Measurements from ENCODE around the gene SASH3.

DNA sequence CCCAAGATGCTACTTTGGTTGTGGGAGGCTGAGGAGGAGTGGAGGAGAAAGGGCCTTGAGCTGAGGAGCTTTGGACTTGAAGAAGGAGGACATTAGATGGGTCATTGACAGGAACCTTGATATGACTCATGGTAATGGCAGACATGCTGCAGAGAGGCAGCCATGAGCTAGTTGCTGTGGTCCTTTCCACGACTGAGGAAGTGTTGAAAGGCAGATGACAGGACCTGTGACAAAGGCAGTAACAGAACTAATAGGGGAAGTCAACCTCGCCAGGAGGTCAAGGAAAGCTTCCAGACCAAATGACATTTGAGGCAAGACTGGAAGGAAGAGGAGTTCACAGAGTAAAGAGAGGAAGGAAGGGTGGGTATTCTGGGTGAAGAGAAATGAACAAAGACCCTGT lies 48.5 kb upstream of the SASH3 start:
- TF ChIP-seq, protein P1, sequence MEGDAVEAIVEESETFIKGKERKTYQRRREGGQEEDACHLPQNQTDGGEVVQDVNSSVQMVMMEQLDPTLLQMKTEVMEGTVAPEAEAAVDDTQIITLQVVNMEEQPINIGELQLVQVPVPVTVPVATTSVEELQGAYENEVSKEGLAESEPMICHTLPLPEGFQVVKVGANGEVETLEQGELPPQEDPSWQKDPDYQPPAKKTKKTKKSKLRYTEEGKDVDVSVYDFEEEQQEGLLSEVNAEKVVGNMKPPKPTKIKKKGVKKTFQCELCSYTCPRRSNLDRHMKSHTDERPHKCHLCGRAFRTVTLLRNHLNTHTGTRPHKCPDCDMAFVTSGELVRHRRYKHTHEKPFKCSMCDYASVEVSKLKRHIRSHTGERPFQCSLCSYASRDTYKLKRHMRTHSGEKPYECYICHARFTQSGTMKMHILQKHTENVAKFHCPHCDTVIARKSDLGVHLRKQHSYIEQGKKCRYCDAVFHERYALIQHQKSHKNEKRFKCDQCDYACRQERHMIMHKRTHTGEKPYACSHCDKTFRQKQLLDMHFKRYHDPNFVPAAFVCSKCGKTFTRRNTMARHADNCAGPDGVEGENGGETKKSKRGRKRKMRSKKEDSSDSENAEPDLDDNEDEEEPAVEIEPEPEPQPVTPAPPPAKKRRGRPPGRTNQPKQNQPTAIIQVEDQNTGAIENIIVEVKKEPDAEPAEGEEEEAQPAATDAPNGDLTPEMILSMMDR (conservative IDR thresholded peaks at IDR 0.05 in 1 of 2, IDR thresholded peaks at IDR 0.05 in 1 of 2; ENCODE audit: low read depth in 1 of 2, low read length in 2 of 2), result no peak
- no peak for TF ChIP-seq EZH2 (IDR thresholded peaks at IDR 0.05; ENCODE audit: low read length, missing control alignments)

Measured in fibroblast of lung (primary cell).